DND-41 (cell line): Measurements from ENCODE around the gene LRRC34.

Source experiments
- CTCF ChIP-seq: IDR thresholded peaks from 2 replicates; pipeline ENCODE4 v1.5.1; 2012; ENCODE audit warnings: borderline replicate concordance, low read length, moderate library complexity, mild to moderate bottlenecking; ENCODE audit not compliant: poor library complexity, severe bottlenecking; ENCODE audit errors: extremely low read depth
- EZH2 ChIP-seq: IDR thresholded peaks from 3 replicates; pipeline ENCODE4 v1.6.1; 2012; ENCODE audit warnings: borderline replicate concordance, low read depth, mild to moderate bottlenecking, moderate library complexity, low read length, inconsistent platforms; ENCODE audit not compliant: severe bottlenecking

GRCh38 chr3:169787120-169787519 is 25.6 kb downstream of the LRRC34 start:
- TF ChIP-seq CTCF (no peak), EZH2 (no peak)
